Right atrium auricular region (tissue), 2 donors: ENCODE results near the gene SIPA1. TPM values are rescaled to one million over a fixed set of nuclear protein-coding genes. Genes with fewer than 3 reads are reported as not detected.
A peak's percentile ranks its signal among the peaks of the same experiment; 100 is the strongest.
"Not testable (repeated sequence)": the region's sequence is repeated elsewhere in the genome, so short reads cannot be mapped to it uniquely, and the experiment has no call there.

ENCODE experiments used
- DNase-seq: peaks from one replicate; pipeline ENCODE4 v3.0.0-alpha.2; 2019; ENCODE audit warnings: low spot score
- H3K27ac ChIP-seq, 2 donors: fragments of 200-600 bp; sonication (generic); 1 replicate in 1 of 2; 2 replicates in 1 of 2; pipeline ENCODE4 v1.5.1; 2016 to 2019
- H3K27me3 ChIP-seq, 2 donors: fragments of 200-600 bp; sonication (generic); one replicate each; pipeline versions ENCODE4 v1.5.1 to v1.6.0; 2017 to 2019
- H3K36me3 ChIP-seq: fragments of 200-600 bp; sonication (generic); one replicate; pipeline ENCODE4 v1.5.1; 2016
- H3K4me1 ChIP-seq, 2 donors: fragments of 200-600 bp; sonication (generic); one replicate each; pipeline versions ENCODE4 v1.5.1 to v1.6.0; 2017 to 2019
- H3K4me3 ChIP-seq, 2 donors: fragments of 200-600 bp; sonication (generic); 1 replicate in 1 of 2; 2 replicates in 1 of 2; pipeline ENCODE4 v1.5.1; 2017 to 2019; ENCODE audit warnings: mild to moderate bottlenecking in 1 of 2, moderate library complexity in 1 of 2
- H3K9me3 ChIP-seq, 2 donors: fragments of 200-600 bp; sonication (generic); one replicate each; pipeline ENCODE4 v1.5.1; 2019
- CTCF ChIP-seq, 2 donors: fragments of 200-600 bp; sonication (generic); IDR thresholded peaks; one replicate each; pipeline ENCODE4 v1.5.1; 2019; ENCODE audit warnings: antibody characterized with exemption in 2 of 2
- total RNA-seq, 2 donors: library from RNA; depleted of rRNA; stranded (reverse); fragments of >200 nt; gene quantifications; one replicate each; pipeline ENCODE4 v1.1.0, GENCODE V29; 2016

Gene SIPA1
- total RNA-seq, 2 donors from 2014 or later, result 14.5 to 29.6 TPM

DNA sequence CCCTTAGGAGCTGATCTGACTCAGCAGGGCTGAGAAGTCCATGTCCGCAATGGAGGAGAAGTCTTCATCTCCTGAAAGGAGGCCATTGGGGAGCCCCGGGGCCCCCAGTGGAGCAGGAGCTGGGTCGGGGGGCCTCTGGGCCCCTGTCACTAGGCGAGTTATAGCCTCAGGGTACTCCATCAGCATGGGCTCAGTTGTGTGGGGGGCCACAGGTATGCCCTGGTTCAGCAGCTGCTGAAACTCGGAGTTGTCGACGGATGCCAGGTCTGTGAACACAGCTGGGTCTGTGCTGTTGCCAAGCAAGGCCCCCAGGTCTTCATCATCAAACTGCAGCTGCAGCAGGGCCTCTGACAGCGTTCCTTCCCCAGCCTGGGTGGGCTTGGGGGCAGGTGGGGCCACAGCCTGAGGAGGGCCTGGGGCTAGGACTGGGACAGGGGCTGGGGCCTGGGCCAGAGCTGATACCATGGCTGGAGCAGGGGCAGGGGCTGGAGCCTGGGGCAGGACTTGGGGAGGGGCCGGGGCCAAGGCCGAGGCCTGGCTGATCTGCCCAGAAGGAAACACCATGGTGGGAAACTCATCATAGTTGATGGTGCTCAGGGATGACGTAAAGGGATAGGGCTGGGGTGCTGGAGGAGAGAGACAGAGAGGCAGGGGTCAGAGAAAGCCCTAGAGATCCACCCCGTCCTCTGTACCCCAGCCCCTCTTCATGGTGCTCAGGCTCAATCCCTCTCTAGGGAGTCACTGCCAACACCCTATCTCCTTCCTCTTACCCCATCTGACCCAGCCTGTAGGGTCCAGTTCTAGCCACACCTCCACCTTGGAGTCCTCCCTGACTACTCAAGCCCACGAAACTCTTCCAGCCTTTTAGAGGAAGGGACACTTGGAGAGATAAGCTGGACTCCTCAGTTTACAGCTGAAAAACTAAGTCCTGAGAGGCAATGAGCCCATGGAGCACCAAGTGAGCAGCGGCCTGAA lies 16.8 kb downstream of the SIPA1 start:
- H3K4me3 ChIP-seq, result no peak overlapping the region
- H3K9me3 ChIP-seq, result no peaks in the 10 kb centered on the region
- H3K36me3 ChIP-seq, result peaks cover 77% of the 10 kb centered on the region
- H3K27ac ChIP-seq, result peak overlapping the region; percentile 92 to 96
- peaks cover 0 to 43% of the 10 kb centered on the region in 2 donors for H3K4me1 ChIP-seq
- TF ChIP-seq CTCF (IDR thresholded peaks at IDR 0.05), result no peak
- no peaks in the 10 kb centered on the region for H3K27me3 ChIP-seq
- no peak for DNase-seq

- Histone ChIP-seq H3K36me3 (peaks cover 77% of the 10 kb centered on the region), H3K27me3 (no peaks in the 10 kb centered on the region), H3K9me3 (no peaks in the 10 kb centered on the region), H3K4me3 (no peak overlapping the region), H3K4me1 (peaks cover 0 to 50% of the 10 kb centered on the region in 2 donors), H3K27ac (no peak overlapping the region)
- no peak for TF ChIP-seq CTCF (IDR thresholded peaks at IDR 0.05)
- no peak for DNase-seq
Observed at GRCh38 chr11:65655570-65656332, 17.9 kb downstream of the SIPA1 start.

DNA sequence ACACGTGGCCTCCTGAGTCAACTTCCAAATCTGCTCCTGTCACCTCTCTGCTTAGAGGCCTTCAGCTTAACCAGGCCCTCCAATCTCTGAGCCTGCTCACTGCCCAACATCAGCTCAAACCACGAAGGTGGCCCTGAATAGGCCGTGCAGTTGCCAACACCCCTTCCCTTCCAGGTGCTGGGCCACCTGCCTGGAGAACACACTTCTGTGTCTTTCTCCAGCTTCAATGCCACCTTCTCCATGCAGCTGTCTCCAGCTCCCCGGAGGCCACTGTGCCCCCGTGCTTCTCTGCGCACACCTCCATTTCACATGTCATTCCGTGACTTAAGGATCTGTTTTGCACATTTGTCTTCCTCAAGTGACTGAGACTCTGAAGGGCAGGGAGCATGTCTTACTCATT lies 19.5 kb downstream of the SIPA1 start:
- H3K27ac ChIP-seq, result no peak overlapping the region
- TF ChIP-seq CTCF (IDR thresholded peaks at IDR 0.05), result no peak
- H3K9me3 ChIP-seq, result no peaks in the 10 kb centered on the region
- H3K27me3 ChIP-seq, result no peaks in the 10 kb centered on the region
- no peak for DNase-seq
- no peak overlapping the region for H3K4me3 ChIP-seq
- H3K4me1 ChIP-seq, result peaks cover 0 to 50% of the 10 kb centered on the region in 2 donors
- peaks cover 80% of the 10 kb centered on the region for H3K36me3 ChIP-seq

DNA sequence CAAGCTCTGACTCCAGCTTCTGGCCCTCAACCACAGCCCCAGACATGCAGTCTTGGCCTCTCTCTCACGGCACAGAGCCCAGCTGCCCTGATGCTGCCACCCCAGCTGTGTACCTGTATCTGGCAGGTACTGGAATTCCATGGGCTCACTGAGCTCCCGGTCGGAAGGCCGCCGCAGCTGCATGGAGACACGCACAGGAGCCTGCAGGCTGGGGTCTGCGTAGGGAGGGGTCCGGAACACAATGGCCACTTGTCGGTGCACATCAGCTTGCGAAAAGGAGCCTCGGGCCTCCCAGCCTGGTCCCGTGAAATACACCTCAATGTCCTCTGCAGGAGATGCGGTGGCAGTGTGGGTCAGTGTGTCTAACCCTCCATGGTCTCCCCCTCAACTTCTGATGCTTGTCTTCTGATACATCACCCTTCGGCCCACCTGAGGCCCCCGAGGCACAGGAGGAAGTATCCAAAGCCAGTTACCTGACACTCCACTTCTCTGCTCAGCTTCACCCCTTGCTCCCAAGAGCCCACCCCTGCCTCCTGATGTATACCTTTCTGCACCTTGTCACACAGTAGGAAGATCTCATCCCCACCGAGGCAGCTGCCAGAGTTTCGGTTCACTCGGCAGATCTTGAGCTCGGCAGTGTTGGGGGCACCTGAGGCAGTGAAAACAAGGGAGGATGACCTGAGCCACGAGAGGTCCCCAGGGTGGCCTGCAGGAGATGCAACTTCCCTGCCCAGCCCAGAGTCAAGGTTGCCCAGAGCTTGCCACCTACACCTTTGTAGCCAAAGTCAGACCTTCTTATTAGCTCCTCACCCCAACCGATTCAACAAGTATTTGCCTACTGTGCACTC lies 20.5 kb downstream of the SIPA1 start:
- H3K36me3 ChIP-seq, result peaks cover 80% of the 10 kb centered on the region
- no peak overlapping the region for H3K4me3 ChIP-seq
- no peak for TF ChIP-seq CTCF (IDR thresholded peaks at IDR 0.05)
- H3K27ac ChIP-seq, result no peak overlapping the region
- H3K4me1 ChIP-seq, result peaks cover 0 to 44% of the 10 kb centered on the region in 2 donors
- no peak for DNase-seq
- H3K27me3 ChIP-seq, result no peaks in the 10 kb centered on the region
- no peaks in the 10 kb centered on the region for H3K9me3 ChIP-seq

DNA sequence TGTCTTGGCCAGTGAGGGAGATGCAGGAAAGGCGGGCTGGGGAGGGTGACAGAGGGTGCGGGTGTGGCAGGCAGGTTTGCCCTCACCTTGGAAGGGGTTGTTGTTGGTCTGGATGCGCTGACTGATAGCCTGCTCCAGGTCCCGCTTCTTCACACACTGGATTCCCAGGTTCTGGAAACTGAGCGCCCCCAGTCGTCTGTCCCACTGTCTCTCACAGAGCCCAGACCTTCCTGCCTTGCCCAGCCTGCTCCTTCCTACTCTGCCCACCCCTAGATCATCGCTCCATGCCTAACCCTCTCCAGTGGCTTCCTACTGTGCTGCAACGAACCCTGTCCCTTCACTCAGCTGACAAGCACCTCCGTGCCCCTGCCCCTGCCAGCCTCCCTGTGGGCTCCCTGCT lies 22.1 kb downstream of the SIPA1 start:
- Histone ChIP-seq H3K4me1 (peaks cover 0 to 41% of the 10 kb centered on the region in 2 donors), H3K36me3 (peaks cover 65% of the 10 kb centered on the region)
- no peak for TF ChIP-seq CTCF (IDR thresholded peaks at IDR 0.05)

GRCh38 chr11:65660908-65661307 lies 23.0 kb downstream of the SIPA1 start:
- Histone ChIP-seq H3K4me1 (peaks cover 0 to 40% of the 10 kb centered on the region in 2 donors), H3K36me3 (peaks cover 56% of the 10 kb centered on the region)
- not testable (repeated sequence) for H3K27me3 ChIP-seq, H3K27ac ChIP-seq, H3K9me3 ChIP-seq, DNase-seq, H3K4me3 ChIP-seq

More for the DNA sequence above, 22.1 kb downstream of the SIPA1 start:
- Histone ChIP-seq H3K4me3 (no peak overlapping the region), H3K27ac (no peak overlapping the region), H3K27me3 (no peaks in the 10 kb centered on the region), H3K9me3 (no peaks in the 10 kb centered on the region)
- no peak for DNase-seq
